GM23248 (cell line): ENCODE results near the gene CELA2B. TPM values are rescaled to one million over a fixed set of nuclear protein-coding genes. Genes with fewer than 3 reads are reported as not detected.
"Not testable (repeated sequence)": the region's sequence is repeated elsewhere in the genome, so short reads cannot be mapped to it uniquely, and the experiment has no call there.

ENCODE experiments used
- DNase-seq: peaks from one replicate; pipeline ENCODE4 v3.0.0-alpha.2; 2015
- H2AFZ ChIP-seq: fragments of 200-600 bp; sonication (generic); 2 replicates; pipeline ENCODE4 v1.6.1; 2016; ENCODE audit warnings: antibody characterized with exemption
- H3F3A ChIP-seq: fragments of 200-600 bp; sonication (generic); 2 replicates; pipeline ENCODE4 v1.6.1; 2016; ENCODE audit warnings: mild to moderate bottlenecking, antibody characterized with exemption, mixed run types; ENCODE audit not compliant: insufficient read depth
- H3K27ac ChIP-seq: fragments of 200-600 bp; sonication (generic); 2 replicates; pipeline ENCODE4 v1.5.1; 2016; ENCODE audit warnings: mild to moderate bottlenecking
- H3K27me3 ChIP-seq: fragments of 200-600 bp; sonication (generic); replicated peaks from 2 replicates; pipeline ENCODE4 v1.6.1; 2016; ENCODE audit warnings: mild to moderate bottlenecking; ENCODE audit not compliant: insufficient read depth
- H3K36me3 ChIP-seq: fragments of 200-600 bp; sonication (generic); 2 replicates; pipeline ENCODE4 v1.6.1; 2016; ENCODE audit warnings: low read depth, mild to moderate bottlenecking
- H3K4me1 ChIP-seq: fragments of 200-600 bp; sonication (generic); 2 replicates; pipeline ENCODE4 v1.6.1; 2016; ENCODE audit warnings: mild to moderate bottlenecking; ENCODE audit not compliant: insufficient read depth
- H3K4me2 ChIP-seq: fragments of 200-600 bp; sonication (generic); one replicate; pipeline ENCODE4 v1.6.1; 2016; ENCODE audit warnings: mild to moderate bottlenecking; ENCODE audit not compliant: unreplicated experiment
- H3K4me3 ChIP-seq: fragments of 200-600 bp; sonication (generic); 2 replicates; pipeline ENCODE4 v1.5.1; 2016; ENCODE audit warnings: mild to moderate bottlenecking
- H3K79me2 ChIP-seq: fragments of 200-600 bp; sonication (generic); 2 replicates; pipeline ENCODE4 v1.6.1; 2016; ENCODE audit warnings: mild to moderate bottlenecking; ENCODE audit not compliant: insufficient read depth
- H3K9ac ChIP-seq: fragments of 200-600 bp; sonication (generic); 2 replicates; pipeline ENCODE4 v1.6.1; 2016; ENCODE audit warnings: mild to moderate bottlenecking
- H3K9me2 ChIP-seq: fragments of 200-600 bp; sonication (generic); 2 replicates; pipeline ENCODE4 v1.6.1; 2016; ENCODE audit warnings: mixed run types, mild to moderate bottlenecking, moderate library complexity; ENCODE audit not compliant: insufficient read depth
- H3K9me3 ChIP-seq: fragments of 200-600 bp; sonication (generic); one replicate; pipeline ENCODE4 v1.6.1; 2017; ENCODE audit warnings: low read depth
- H4K20me1 ChIP-seq: fragments of 200-600 bp; sonication (generic); 2 replicates; pipeline ENCODE4 v1.6.0; 2016; ENCODE audit not compliant: insufficient read depth
- EZH2 ChIP-seq: fragments of 200-600 bp; sonication (generic); IDR thresholded peaks from 2 replicates; pipeline ENCODE4 v1.6.1; 2018; ENCODE audit warnings: antibody characterized with exemption, mild to moderate bottlenecking; ENCODE audit not compliant: insufficient read depth, poor library complexity, severe bottlenecking
- EZH2phosphoT487 ChIP-seq: fragments of 200-600 bp; sonication (generic); IDR thresholded peaks from 2 replicates; pipeline ENCODE4 v1.6.1; 2018; ENCODE audit warnings: antibody characterized with exemption, moderate library complexity, mild to moderate bottlenecking, low read depth; ENCODE audit not compliant: insufficient read depth
- WGBS, 2 experiments: methylation state at CpG; one replicate each; pipeline ENCODE4 v1.1.6; 2015 to 2017; ENCODE audit warnings: low lambda C conversion rate in 2 of 2, low coverage in 1 of 2; ENCODE audit errors: missing lambda C conversion rate in 2 of 2; 5-methylcytosine and 5-hydroxymethylcytosine counted together
- in situ Hi-C: fragments of 300-500 bp; cut with MboI; formaldehyde crosslinking; loops from 2 replicates; pipeline ENCODE4 v1.15.0; 2020
- polyA plus RNA-seq: library from polyadenylated mRNA; unstranded; fragments of >200 nt; fragmentation: Nextera tagmentation; extraction: Ambion mirVana; gene quantifications from 2 replicates; pipeline ENCODE4 v1.2.1, GENCODE V29; 2016
- total RNA-seq: library from RNA; depleted of rRNA; stranded (reverse); fragments of >200 nt; shearing (Covaris generic); gene quantifications from 2 replicates; pipeline ENCODE4 v1.2.3, GENCODE V29; 2014

Gene CELA2B
- total and polyA plus RNA-seq, 2 experiments from 2014 or later, result not detected

DNA sequence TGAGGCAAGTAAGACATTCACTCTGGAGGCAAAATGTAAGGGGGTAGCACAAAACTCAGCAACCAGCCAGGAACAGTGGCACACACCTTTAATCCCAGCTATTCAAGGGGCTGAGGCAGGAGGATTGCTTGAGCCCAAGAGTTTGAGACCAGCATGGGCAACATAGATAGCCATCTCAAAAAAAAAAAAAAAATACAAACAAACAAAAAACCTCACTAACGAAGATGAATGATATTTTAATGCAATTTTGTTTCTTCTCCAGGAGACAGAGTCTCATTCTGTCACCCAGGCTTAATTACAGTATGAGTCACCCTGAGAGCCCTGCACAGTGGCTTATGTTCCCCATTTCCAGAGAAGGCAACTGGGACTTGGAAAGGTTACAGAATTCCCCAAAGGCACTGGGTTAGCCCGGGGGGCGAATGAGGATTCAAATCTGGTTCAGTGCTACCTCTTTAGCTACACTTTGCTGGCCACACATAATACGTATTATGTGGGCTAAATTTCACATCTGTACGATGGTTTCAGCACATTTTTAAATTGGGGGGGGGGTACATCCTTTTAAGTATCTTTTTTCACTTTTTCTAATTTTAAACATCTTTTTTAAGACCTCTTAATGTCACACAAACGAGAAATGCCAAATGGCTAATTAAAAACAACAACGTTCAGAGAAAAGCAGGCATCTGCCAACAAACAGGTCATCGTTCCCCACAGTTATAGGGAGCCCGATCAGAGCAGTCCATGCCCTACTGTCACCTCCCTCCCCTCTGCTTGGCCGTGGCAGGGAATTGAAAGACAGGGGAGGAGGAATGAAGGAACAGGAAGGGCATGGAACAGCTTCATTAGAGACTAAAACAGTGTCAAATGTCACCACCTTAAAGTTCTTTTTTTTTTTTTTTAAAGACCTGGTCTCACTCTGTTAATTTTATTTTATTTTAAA, 15.9 kb upstream of the CELA2B start:
- Histone ChIP-seq H3K9ac (no peak overlapping the region), H3K9me3 (no peaks in the 10 kb centered on the region), H3K27ac (no peak overlapping the region), H3K4me1 (peaks cover 13% of the 10 kb centered on the region; the same call in 1 of the 2 replicates), H3K4me2 (no peak overlapping the region), H4K20me1 (no peaks in the 10 kb centered on the region), H3K9me2 (no peaks in the 10 kb centered on the region), H3F3A (no peaks in the 10 kb centered on the region), H3K4me3 (no peak overlapping the region), H3K36me3 (no peaks in the 10 kb centered on the region), H3K27me3 (no peaks in the 10 kb centered on the region), H2AFZ (no peak overlapping the region), H3K79me2 (no peaks in the 10 kb centered on the region)
- in situ Hi-C loops, result no loop called here
- DNase-seq, result peak; percentile 52
- WGBS, 2 experiments, result 9% methylated on average over 10 of the region's 10 CpGs
- no peak for TF ChIP-seq EZH2
- TF ChIP-seq EZH2phosphoT487, result no peak

DNA sequence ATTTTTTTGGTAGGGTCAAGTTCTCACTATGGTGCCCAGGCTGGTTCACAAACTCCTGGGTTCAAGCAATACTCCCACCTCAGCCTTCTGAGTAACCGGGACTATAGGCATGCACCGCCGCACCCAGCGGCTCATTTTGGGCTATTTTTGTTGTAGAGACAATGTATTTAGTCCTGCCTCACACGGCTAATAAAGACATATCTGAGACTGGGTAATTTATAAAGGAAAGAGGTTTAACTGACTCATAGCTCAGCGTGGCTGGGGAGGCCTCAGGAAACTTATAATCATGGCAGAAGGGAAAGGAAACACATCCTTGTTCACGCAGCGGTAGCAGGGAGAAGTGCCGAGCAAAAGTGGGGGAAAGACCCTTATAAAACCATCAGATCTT, 15.2 kb upstream of the CELA2B start:
- H3K27me3 ChIP-seq, result no peaks in the 10 kb centered on the region; the same call in 1 of the 2 replicates
- H3K9ac ChIP-seq, result no peak overlapping the region
- DNase-seq, result peak; percentile 10
- H3K27ac ChIP-seq, result no peak overlapping the region
- in situ Hi-C loops, result no loop called here
- H3K36me3 ChIP-seq, result no peaks in the 10 kb centered on the region
- H3K4me1 ChIP-seq, result peaks cover 13% of the 10 kb centered on the region; the same call in 1 of the 2 replicates
- WGBS, 2 experiments, result 82 to 84% methylated on average over 9 of the region's 9 CpGs
- no peak for TF ChIP-seq EZH2
- no peak for TF ChIP-seq EZH2phosphoT487
- H3K79me2 ChIP-seq, result no peaks in the 10 kb centered on the region
- H3K9me2 ChIP-seq, result no peaks in the 10 kb centered on the region
- H4K20me1 ChIP-seq, result no peaks in the 10 kb centered on the region
- H3K4me3 ChIP-seq, result no peak overlapping the region
- no peaks in the 10 kb centered on the region for H3F3A ChIP-seq
- no peaks in the 10 kb centered on the region for H3K9me3 ChIP-seq
- no peak overlapping the region for H3K4me2 ChIP-seq
- H2AFZ ChIP-seq, result no peak overlapping the region

GRCh38 chr1:15463064-15463800, 12.7 kb upstream of the CELA2B start:
- H3K79me2 ChIP-seq, H3K9ac ChIP-seq, H4K20me1 ChIP-seq, H3K27ac ChIP-seq, H3K36me3 ChIP-seq, H2AFZ ChIP-seq, H3K9me3 ChIP-seq, in situ Hi-C loops, H3F3A ChIP-seq, H3K4me3 ChIP-seq, H3K27me3 ChIP-seq, H3K4me2 ChIP-seq, DNase-seq, H3K9me2 ChIP-seq: not testable (repeated sequence)
- 83 to 90% methylated on average over 14 to 15 of the region's 15 CpGs for WGBS, 2 experiments
- H3K4me1 ChIP-seq, result peaks cover 13% of the 10 kb centered on the region; the same call in 1 of the 2 replicates

- whole genome bisulfite sequencing, 2 experiments, result 76 to 81% methylated on average over 5 of the region's 5 CpGs
- H4K20me1 ChIP-seq, H3K9me2 ChIP-seq, H3K27ac ChIP-seq, H3K79me2 ChIP-seq, H3K36me3 ChIP-seq, H3K27me3 ChIP-seq, H2AFZ ChIP-seq, H3K9ac ChIP-seq, H3K4me2 ChIP-seq, H3K4me3 ChIP-seq, DNase-seq, H3K9me3 ChIP-seq, in situ Hi-C loops, H3F3A ChIP-seq: not testable (repeated sequence)
- H3K4me1 ChIP-seq, result peaks cover 13% of the 10 kb centered on the region; the same call in 1 of the 2 replicates
Observed at GRCh38 chr1:15463926-15464322, 12.0 kb upstream of the CELA2B start.
